WTC11 (cell line): ENCODE results near the gene CEP295NL. TPM values are rescaled to one million over a fixed set of nuclear protein-coding genes. Genes with fewer than 3 reads are reported as not detected.

Experiments used
- ATAC-seq: fragments of 200-7000 bp; cut with Tn5 transposase; 2 replicates; pipeline ENCODE4 v1.10.0; 2021; ENCODE audit warnings: mild to moderate bottlenecking, moderate library complexity
- CTCF ChIA-PET: fragments of 300-600 bp; sonication (Branson Sonifier 250); formaldehyde crosslinking; loops from one replicate; lab custom pipeline; 2021; ENCODE audit warnings: antibody characterized with exemption; lab: Charles Lee
- POLR2A ChIA-PET: fragments of 350-600 bp; sonication (Branson Sonifier 250); formaldehyde crosslinking; loops from one replicate; lab custom pipeline; 2021; ENCODE audit warnings: antibody characterized with exemption; lab: Charles Lee
- DNase-seq: peaks from one replicate; pipeline ENCODE4 v3.0.0; 2021; ENCODE audit warnings: low spot score
- H3K27ac Mint-ChIP-seq: 2 replicates; pipeline ENCODE4 v1.8.0; 2021; ENCODE audit warnings: mixed read lengths
- H3K27me3 Mint-ChIP-seq: 2 replicates; pipeline ENCODE4 v1.8.0; 2021; ENCODE audit warnings: low read depth, mild to moderate bottlenecking, moderate library complexity, mixed read lengths
- H3K36me3 Mint-ChIP-seq: 2 replicates; pipeline ENCODE4 v1.8.0; 2021; ENCODE audit warnings: mixed read lengths
- H3K4me1 Mint-ChIP-seq: 2 replicates; pipeline ENCODE4 v1.8.0; 2022; ENCODE audit warnings: mixed read lengths
- H3K4me3 Mint-ChIP-seq: 2 replicates; pipeline ENCODE4 v1.8.0; 2021; ENCODE audit warnings: mild to moderate bottlenecking, moderate library complexity, mixed read lengths
- H3K9me3 Mint-ChIP-seq: 2 replicates; pipeline ENCODE4 v1.8.0; 2021; ENCODE audit warnings: mixed read lengths
- EMX1 ChIP-seq: fragments of 250-450 bp; sonication (Bioruptor Pico); IDR thresholded peaks from 2 replicates; pipeline ENCODE4 v1.8.0; 2021; ENCODE audit warnings: mild to moderate bottlenecking
- HMGA2 ChIP-seq: fragments of 250-450 bp; sonication (Bioruptor Pico); IDR thresholded peaks from 2 replicates; pipeline ENCODE4 v1.4.0; 2021; ENCODE audit warnings: mild to moderate bottlenecking, moderate library complexity
- NFE2L1 ChIP-seq: sonication (generic); formaldehyde crosslinking; IDR thresholded peaks from 2 replicates; pipeline ENCODE4 v1.8.1; 2023; ENCODE audit warnings: missing genetic modification reagents
- NFYB ChIP-seq: sonication (generic); formaldehyde crosslinking; conservative IDR thresholded peaks from 2 replicates; pipeline ENCODE4 v1.8.0; 2022; ENCODE audit warnings: low read depth, missing genetic modification reagents
- OVOL2 ChIP-seq: fragments of 250-450 bp; sonication (Bioruptor Pico); IDR thresholded peaks from 2 replicates; pipeline ENCODE4 v1.9.0; 2021; ENCODE audit warnings: mild to moderate bottlenecking, borderline replicate concordance
- SMAD4 ChIP-seq: sonication (generic); formaldehyde crosslinking; IDR thresholded peaks from 2 replicates; pipeline ENCODE4 v1.8.0; 2022; ENCODE audit warnings: mild to moderate bottlenecking, missing genetic modification reagents
- SP1 ChIP-seq: sonication (generic); formaldehyde crosslinking; conservative IDR thresholded peaks from 2 replicates; pipeline ENCODE4 v1.8.1; 2022; ENCODE audit warnings: missing genetic modification reagents
- TEAD4 ChIP-seq: sonication (generic); formaldehyde crosslinking; IDR thresholded peaks from 2 replicates; pipeline ENCODE4 v1.8.0; 2022; ENCODE audit warnings: mild to moderate bottlenecking, missing genetic modification reagents
- TP53 ChIP-seq: sonication (generic); formaldehyde crosslinking; IDR thresholded peaks from 2 replicates; pipeline ENCODE4 v1.8.1; 2023; ENCODE audit warnings: mild to moderate bottlenecking, missing genetic modification reagents
- ZNF416 ChIP-seq: fragments of 250-450 bp; sonication (Bioruptor Pico); IDR thresholded peaks from 2 replicates; pipeline ENCODE4 v1.9.0; 2021; ENCODE audit warnings: mild to moderate bottlenecking, inconsistent platforms
- ZNF671 ChIP-seq: fragments of 250-450 bp; sonication (Bioruptor Pico); IDR thresholded peaks from 2 replicates; pipeline ENCODE4 v1.8.0; 2021; ENCODE audit warnings: mild to moderate bottlenecking
- total RNA-seq: library from RNA; stranded (reverse); gene quantifications from 3 replicates; pipeline ENCODE4 v1.2.3, GENCODE V29; 2021
- TF ChIP-seq, protein P1 (sequence below): fragments of 250-450 bp; sonication (Bioruptor Pico); IDR thresholded peaks from 2 replicates; pipeline ENCODE4 v1.9.0; 2021; ENCODE audit warnings: mild to moderate bottlenecking
- TF ChIP-seq, protein P2 (sequence below): fragments of 250-450 bp; sonication (Bioruptor Pico); IDR thresholded peaks from 2 replicates; pipeline ENCODE4 v1.9.0; 2021; ENCODE audit warnings: mild to moderate bottlenecking, borderline replicate concordance
- TF ChIP-seq, protein P3 (sequence below): sonication (generic); formaldehyde crosslinking; IDR thresholded peaks from 2 replicates; pipeline ENCODE4 v1.8.0; 2022; ENCODE audit warnings: mild to moderate bottlenecking, missing genetic modification reagents
- TF ChIP-seq, protein P4 (sequence below): sonication (generic); formaldehyde crosslinking; IDR thresholded peaks from 2 replicates; pipeline ENCODE4 v1.8.1; 2022; ENCODE audit warnings: low read depth, mild to moderate bottlenecking, moderate library complexity, missing genetic modification reagents, borderline replicate concordance
- TF ChIP-seq, protein P5 (sequence below): sonication (generic); formaldehyde crosslinking; IDR thresholded peaks from 2 replicates; pipeline ENCODE4 v1.8.0; 2023; ENCODE audit warnings: mild to moderate bottlenecking, missing genetic modification reagents

Gene CEP295NL
- total RNA-seq, 1 experiment from 2014 or later: 0.61 TPM

DNA sequence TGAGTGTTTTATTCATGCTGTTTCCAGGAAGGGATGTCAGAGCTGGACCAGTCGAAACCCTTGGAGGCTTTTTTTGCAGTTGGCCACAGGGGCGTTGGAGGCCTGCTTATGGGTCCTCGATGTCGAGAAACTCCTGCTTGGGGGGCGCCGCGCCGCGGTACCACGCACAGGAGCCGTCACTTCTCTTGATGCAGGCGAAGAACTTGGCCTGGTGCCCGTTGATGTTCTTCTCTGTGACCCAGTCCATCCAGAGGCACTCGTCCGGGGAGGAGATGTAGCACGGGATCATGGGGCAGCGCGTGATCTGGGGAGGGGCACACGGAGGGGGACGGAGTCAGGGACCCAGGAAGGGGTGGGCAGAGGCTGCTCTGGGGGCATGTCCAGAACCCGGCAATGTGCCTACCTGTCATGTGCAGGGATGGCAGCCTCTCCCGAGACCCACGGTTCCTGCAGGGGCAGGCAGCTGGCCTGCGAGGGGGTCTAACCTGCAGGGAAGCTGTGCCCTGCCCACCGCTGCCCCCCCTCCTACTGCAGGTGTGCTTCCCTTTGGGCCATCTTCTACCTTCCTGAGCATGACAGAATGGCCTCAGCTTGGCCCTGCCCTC, 47.3 kb downstream of the CEP295NL start:
- H3K4me1 Mint-ChIP-seq: peaks cover 2% of the 10 kb centered on the region; the same call in 1 of the 2 replicates
- POLR2A ChIA-PET: no interaction called here
- H3K4me3 Mint-ChIP-seq: no peak overlapping the region
- ATAC-seq: no peak
- H3K36me3 Mint-ChIP-seq: no peaks in the 10 kb centered on the region; the same call in 1 of the 2 replicates
- H3K27ac Mint-ChIP-seq: no peak overlapping the region
- TF ChIP-seq NFE2L1 (CRISPR knock-in tag): no peak
- TF ChIP-seq, protein P1, sequence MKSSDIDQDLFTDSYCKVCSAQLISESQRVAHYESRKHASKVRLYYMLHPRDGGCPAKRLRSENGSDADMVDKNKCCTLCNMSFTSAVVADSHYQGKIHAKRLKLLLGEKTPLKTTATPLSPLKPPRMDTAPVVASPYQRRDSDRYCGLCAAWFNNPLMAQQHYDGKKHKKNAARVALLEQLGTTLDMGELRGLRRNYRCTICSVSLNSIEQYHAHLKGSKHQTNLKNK (CRISPR knock-in tag): no peak
- no peak for TF ChIP-seq EMX1
- no peak for TF ChIP-seq SMAD4 (CRISPR knock-in tag)
- TF ChIP-seq, protein P2, sequence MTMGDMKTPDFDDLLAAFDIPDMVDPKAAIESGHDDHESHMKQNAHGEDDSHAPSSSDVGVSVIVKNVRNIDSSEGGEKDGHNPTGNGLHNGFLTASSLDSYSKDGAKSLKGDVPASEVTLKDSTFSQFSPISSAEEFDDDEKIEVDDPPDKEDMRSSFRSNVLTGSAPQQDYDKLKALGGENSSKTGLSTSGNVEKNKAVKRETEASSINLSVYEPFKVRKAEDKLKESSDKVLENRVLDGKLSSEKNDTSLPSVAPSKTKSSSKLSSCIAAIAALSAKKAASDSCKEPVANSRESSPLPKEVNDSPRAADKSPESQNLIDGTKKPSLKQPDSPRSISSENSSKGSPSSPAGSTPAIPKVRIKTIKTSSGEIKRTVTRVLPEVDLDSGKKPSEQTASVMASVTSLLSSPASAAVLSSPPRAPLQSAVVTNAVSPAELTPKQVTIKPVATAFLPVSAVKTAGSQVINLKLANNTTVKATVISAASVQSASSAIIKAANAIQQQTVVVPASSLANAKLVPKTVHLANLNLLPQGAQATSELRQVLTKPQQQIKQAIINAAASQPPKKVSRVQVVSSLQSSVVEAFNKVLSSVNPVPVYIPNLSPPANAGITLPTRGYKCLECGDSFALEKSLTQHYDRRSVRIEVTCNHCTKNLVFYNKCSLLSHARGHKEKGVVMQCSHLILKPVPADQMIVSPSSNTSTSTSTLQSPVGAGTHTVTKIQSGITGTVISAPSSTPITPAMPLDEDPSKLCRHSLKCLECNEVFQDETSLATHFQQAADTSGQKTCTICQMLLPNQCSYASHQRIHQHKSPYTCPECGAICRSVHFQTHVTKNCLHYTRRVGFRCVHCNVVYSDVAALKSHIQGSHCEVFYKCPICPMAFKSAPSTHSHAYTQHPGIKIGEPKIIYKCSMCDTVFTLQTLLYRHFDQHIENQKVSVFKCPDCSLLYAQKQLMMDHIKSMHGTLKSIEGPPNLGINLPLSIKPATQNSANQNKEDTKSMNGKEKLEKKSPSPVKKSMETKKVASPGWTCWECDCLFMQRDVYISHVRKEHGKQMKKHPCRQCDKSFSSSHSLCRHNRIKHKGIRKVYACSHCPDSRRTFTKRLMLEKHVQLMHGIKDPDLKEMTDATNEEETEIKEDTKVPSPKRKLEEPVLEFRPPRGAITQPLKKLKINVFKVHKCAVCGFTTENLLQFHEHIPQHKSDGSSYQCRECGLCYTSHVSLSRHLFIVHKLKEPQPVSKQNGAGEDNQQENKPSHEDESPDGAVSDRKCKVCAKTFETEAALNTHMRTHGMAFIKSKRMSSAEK (CRISPR knock-in tag): no peak
- no peak for TF ChIP-seq NFYB (CRISPR knock-in tag)
- TF ChIP-seq OVOL2 (CRISPR knock-in tag): no peak
- TF ChIP-seq, protein P3, sequence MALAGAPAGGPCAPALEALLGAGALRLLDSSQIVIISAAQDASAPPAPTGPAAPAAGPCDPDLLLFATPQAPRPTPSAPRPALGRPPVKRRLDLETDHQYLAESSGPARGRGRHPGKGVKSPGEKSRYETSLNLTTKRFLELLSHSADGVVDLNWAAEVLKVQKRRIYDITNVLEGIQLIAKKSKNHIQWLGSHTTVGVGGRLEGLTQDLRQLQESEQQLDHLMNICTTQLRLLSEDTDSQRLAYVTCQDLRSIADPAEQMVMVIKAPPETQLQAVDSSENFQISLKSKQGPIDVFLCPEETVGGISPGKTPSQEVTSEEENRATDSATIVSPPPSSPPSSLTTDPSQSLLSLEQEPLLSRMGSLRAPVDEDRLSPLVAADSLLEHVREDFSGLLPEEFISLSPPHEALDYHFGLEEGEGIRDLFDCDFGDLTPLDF (CRISPR knock-in tag): no peak
- no peak for TF ChIP-seq SP1 (CRISPR knock-in tag)
- TF ChIP-seq, protein P4, sequence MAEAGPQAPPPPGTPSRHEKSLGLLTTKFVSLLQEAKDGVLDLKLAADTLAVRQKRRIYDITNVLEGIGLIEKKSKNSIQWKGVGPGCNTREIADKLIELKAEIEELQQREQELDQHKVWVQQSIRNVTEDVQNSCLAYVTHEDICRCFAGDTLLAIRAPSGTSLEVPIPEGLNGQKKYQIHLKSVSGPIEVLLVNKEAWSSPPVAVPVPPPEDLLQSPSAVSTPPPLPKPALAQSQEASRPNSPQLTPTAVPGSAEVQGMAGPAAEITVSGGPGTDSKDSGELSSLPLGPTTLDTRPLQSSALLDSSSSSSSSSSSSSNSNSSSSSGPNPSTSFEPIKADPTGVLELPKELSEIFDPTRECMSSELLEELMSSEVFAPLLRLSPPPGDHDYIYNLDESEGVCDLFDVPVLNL (CRISPR knock-in tag): no peak
- no peak for TF ChIP-seq ZNF416 (CRISPR knock-in tag)
- TF ChIP-seq, all 79 proteins: peak for 0
- H3K9me3 Mint-ChIP-seq: no peaks in the 10 kb centered on the region
- CTCF ChIA-PET: interaction anchor here (2.7 kb wide), 1 partner anchor 10 kb away, joined by 9 read pairs; no protein-coding TSS in a partner anchor
- no peak for DNase-seq
- H3K27me3 Mint-ChIP-seq: no peaks in the 10 kb centered on the region

DNA sequence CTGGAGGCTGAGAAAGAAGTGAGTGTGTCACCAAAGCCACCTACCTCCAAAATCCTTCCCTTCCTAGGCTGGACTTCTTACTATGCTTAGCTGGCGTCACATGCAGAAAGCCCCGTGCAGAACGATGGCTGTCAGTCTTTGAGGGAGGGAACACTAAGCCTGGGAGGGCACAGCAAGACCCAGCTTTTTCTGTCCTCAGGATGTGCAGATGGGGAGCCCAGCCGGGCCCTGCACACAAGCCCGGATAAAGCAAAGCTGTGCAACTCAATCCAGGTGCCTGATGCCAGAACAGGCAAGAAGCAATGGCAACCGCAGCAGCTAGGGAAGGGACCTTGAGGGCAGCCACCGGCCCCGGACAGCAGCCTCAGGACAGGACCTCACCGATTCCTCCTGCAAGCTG, 48.5 kb downstream of the CEP295NL start:
- CTCF ChIA-PET: interaction anchor here (1.2 kb wide), 1 partner anchor 11 kb away, joined by 4 read pairs; no protein-coding TSS in a partner anchor
- no peaks in the 10 kb centered on the region; the same call in 1 of the 2 replicates for H3K36me3 Mint-ChIP-seq
- TF ChIP-seq TEAD4 (CRISPR knock-in tag): no peak
- no peak for TF ChIP-seq TP53 (CRISPR knock-in tag)
- no peak for TF ChIP-seq ZNF671
- TF ChIP-seq, protein P5, sequence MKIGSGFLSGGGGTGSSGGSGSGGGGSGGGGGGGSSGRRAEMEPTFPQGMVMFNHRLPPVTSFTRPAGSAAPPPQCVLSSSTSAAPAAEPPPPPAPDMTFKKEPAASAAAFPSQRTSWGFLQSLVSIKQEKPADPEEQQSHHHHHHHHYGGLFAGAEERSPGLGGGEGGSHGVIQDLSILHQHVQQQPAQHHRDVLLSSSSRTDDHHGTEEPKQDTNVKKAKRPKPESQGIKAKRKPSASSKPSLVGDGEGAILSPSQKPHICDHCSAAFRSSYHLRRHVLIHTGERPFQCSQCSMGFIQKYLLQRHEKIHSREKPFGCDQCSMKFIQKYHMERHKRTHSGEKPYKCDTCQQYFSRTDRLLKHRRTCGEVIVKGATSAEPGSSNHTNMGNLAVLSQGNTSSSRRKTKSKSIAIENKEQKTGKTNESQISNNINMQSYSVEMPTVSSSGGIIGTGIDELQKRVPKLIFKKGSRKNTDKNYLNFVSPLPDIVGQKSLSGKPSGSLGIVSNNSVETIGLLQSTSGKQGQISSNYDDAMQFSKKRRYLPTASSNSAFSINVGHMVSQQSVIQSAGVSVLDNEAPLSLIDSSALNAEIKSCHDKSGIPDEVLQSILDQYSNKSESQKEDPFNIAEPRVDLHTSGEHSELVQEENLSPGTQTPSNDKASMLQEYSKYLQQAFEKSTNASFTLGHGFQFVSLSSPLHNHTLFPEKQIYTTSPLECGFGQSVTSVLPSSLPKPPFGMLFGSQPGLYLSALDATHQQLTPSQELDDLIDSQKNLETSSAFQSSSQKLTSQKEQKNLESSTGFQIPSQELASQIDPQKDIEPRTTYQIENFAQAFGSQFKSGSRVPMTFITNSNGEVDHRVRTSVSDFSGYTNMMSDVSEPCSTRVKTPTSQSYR (CRISPR knock-in tag): no peak
- TF ChIP-seq HMGA2 (CRISPR knock-in tag): no peak
- no peak for TF ChIP-seq SMAD4 (CRISPR knock-in tag)
- DNase-seq (no peak), ATAC-seq (no peak)
- no peak overlapping the region for H3K4me3 Mint-ChIP-seq
- no peaks in the 10 kb centered on the region for H3K9me3 Mint-ChIP-seq
- H3K27me3 Mint-ChIP-seq: no peaks in the 10 kb centered on the region
- H3K4me1 Mint-ChIP-seq: peaks cover 2% of the 10 kb centered on the region; the same call in 1 of the 2 replicates
- no peak overlapping the region for H3K27ac Mint-ChIP-seq
- POLR2A ChIA-PET: no interaction called here
